A673 (cell line): ENCODE results near the gene SND1. TPM values are rescaled to one million over a fixed set of nuclear protein-coding genes. Genes with fewer than 3 reads are reported as not detected.

Source experiments
- BruUV-seq: library from RNA; stranded (reverse); fragments of 400-500 nt; replicated peaks from 2 replicates; lab custom pipeline; 2021; lab: Mats Ljungman, UMichigan
- CTCF ChIA-PET: fragments of 300-600 bp; sonication (Branson Sonifier 250); formaldehyde crosslinking; loops from one replicate; lab custom pipeline; 2022; ENCODE audit warnings: antibody characterized with exemption; lab: Charles Lee
- POLR2A ChIA-PET: fragments of 300-600 bp; sonication (Branson Sonifier 250); formaldehyde crosslinking; loops from one replicate; lab custom pipeline; 2022; ENCODE audit warnings: antibody characterized with exemption; ENCODE audit not compliant: low non-redundant PET; lab: Charles Lee
- DNase-seq: peaks from one replicate; pipeline ENCODE4 v3.0.0-alpha.2; 2015; ENCODE audit warnings: low spot score
- H3K27ac ChIP-seq: fragments of 200-600 bp; sonication (generic); 2 replicates; pipeline ENCODE4 v1.5.1; 2016; ENCODE audit warnings: mixed run types, low read depth, mild to moderate bottlenecking, mixed read lengths, antibody characterized with exemption, low read length; ENCODE audit not compliant: poor library complexity, severe bottlenecking
- H3K27me3 ChIP-seq: fragments of 200-600 bp; sonication (generic); replicated peaks from 2 replicates; pipeline ENCODE4 v1.6.1; 2017; ENCODE audit warnings: mixed run types, low read depth, mild to moderate bottlenecking, mixed read lengths, antibody characterized with exemption, low read length; ENCODE audit not compliant: insufficient read depth, poor library complexity
- H3K36me3 ChIP-seq: fragments of 200-600 bp; sonication (generic); 2 replicates; pipeline ENCODE4 v1.6.1; 2016; ENCODE audit warnings: mixed run types, mild to moderate bottlenecking, mixed read lengths, antibody characterized with exemption, low read length; ENCODE audit not compliant: insufficient read depth, poor library complexity, severe bottlenecking
- H3K4me1 ChIP-seq: fragments of 200-600 bp; sonication (generic); 2 replicates; pipeline ENCODE4 v1.6.1; 2017; ENCODE audit warnings: mixed run types, mild to moderate bottlenecking, mixed read lengths, antibody characterized with exemption, low read length; ENCODE audit not compliant: insufficient read depth, poor library complexity, severe bottlenecking
- H3K4me3 ChIP-seq: fragments of 200-600 bp; sonication (generic); 2 replicates; pipeline ENCODE4 v1.5.1; 2016; ENCODE audit warnings: low read depth, mixed run types, mild to moderate bottlenecking, mixed read lengths, low read length; ENCODE audit not compliant: poor library complexity, severe bottlenecking
- H3K9me3 ChIP-seq: fragments of 200-600 bp; sonication (generic); 2 replicates; pipeline ENCODE4 v1.6.1; 2016; ENCODE audit warnings: mixed run types, low read depth, mild to moderate bottlenecking, mixed read lengths, antibody characterized with exemption, low read length; ENCODE audit not compliant: poor library complexity, severe bottlenecking
- EZH2 ChIP-seq: fragments of 200-600 bp; sonication (generic); IDR thresholded peaks from 2 replicates; pipeline ENCODE4 v1.6.1; 2017; ENCODE audit warnings: borderline replicate concordance, low read depth, mild to moderate bottlenecking, mixed read lengths, antibody characterized with exemption, low read length; ENCODE audit not compliant: poor library complexity, severe bottlenecking
- intact Hi-C: fragments of 100-400 bp; cut with micrococcal nuclease; formaldehyde crosslinking; loops from one replicate; pipeline ENCODE4 v1.10.0; 2022; ENCODE audit not compliant: unreplicated experiment
- total RNA-seq: library from RNA; stranded (reverse); gene quantifications from 2 replicates; pipeline ENCODE4 v1.2.3, GENCODE V29; 2021
- TF ChIP-seq, protein P1 (sequence below): fragments of 300-800, 200-600 bp; sonication (generic); conservative IDR thresholded peaks from 2 replicates; pipeline ENCODE4 v1.5.1; 2017; ENCODE audit warnings: low read depth, mild to moderate bottlenecking, antibody characterized with exemption, low read length, moderate library complexity, mixed read lengths

SND1 gene
- total RNA-seq, 1 experiment from 2014 or later = 177 TPM

GRCh38 chr7:127895814-127896280, 243.9 kb downstream of the SND1 start:
- no TSS peak for BruUV-seq
- Histone ChIP-seq H3K4me3 (no peak overlapping the region), H3K36me3 (no peaks in the 10 kb centered on the region), H3K9me3 (no peaks in the 10 kb centered on the region), H3K27ac (no peak overlapping the region), H3K4me1 (peaks cover 36% of the 10 kb centered on the region), H3K27me3 (no peaks in the 10 kb centered on the region)
- no peak for TF ChIP-seq EZH2
- TF ChIP-seq, protein P1, sequence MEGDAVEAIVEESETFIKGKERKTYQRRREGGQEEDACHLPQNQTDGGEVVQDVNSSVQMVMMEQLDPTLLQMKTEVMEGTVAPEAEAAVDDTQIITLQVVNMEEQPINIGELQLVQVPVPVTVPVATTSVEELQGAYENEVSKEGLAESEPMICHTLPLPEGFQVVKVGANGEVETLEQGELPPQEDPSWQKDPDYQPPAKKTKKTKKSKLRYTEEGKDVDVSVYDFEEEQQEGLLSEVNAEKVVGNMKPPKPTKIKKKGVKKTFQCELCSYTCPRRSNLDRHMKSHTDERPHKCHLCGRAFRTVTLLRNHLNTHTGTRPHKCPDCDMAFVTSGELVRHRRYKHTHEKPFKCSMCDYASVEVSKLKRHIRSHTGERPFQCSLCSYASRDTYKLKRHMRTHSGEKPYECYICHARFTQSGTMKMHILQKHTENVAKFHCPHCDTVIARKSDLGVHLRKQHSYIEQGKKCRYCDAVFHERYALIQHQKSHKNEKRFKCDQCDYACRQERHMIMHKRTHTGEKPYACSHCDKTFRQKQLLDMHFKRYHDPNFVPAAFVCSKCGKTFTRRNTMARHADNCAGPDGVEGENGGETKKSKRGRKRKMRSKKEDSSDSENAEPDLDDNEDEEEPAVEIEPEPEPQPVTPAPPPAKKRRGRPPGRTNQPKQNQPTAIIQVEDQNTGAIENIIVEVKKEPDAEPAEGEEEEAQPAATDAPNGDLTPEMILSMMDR = no peak
- intact Hi-C loops = no loop called here
- POLR2A ChIA-PET = no interaction called here
- CTCF ChIA-PET = no interaction called here
- no peak for DNase-seq

DNA sequence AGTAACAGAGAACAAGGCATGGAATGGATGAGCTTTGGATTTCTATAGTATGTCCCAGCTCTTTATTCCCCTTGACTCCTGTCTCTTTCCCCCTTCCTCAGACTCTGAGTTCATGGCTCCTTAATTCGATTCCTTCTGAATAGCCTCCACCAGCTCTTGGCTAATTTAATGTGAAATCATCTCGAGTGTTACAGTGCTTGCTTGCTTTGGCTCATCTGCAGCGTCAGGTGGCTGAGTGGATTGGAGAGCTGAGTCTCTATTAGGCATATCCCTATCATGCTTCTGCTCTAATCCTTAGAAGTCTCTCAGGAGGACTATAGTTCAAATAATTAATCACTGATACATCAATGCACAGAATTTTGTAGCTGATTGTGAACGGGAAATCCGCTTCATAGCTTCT, 244.7 kb downstream of the SND1 start:
- H3K4me1 ChIP-seq = peaks cover 37% of the 10 kb centered on the region
- intact Hi-C loops = no loop called here
- TF ChIP-seq, protein P1 = no peak
- TF ChIP-seq EZH2 = no peak
- ChIA-PET POLR2A (no interaction called here), CTCF (no interaction called here)
- DNase-seq = no peak
- H3K27ac ChIP-seq = no peak overlapping the region
- H3K9me3 ChIP-seq = no peaks in the 10 kb centered on the region
- BruUV-seq = no TSS peak
- H3K4me3 ChIP-seq = no peak overlapping the region
- H3K27me3 ChIP-seq = no peaks in the 10 kb centered on the region
- H3K36me3 ChIP-seq = no peaks in the 10 kb centered on the region

GRCh38 chr7:127897704-127898454, 245.9 kb downstream of the SND1 start:
- intact Hi-C loops = no loop called here
- no peak overlapping the region for H3K27ac ChIP-seq
- H3K9me3 ChIP-seq = no peaks in the 10 kb centered on the region
- peaks cover 37% of the 10 kb centered on the region for H3K4me1 ChIP-seq
- ChIA-PET CTCF (no interaction called here), POLR2A (no interaction called here)
- H3K27me3 ChIP-seq = no peaks in the 10 kb centered on the region
- TF ChIP-seq, protein P1 = no peak
- TF ChIP-seq EZH2 = no peak
- H3K4me3 ChIP-seq = no peak overlapping the region
- BruUV-seq = no TSS peak
- DNase-seq = peak; percentile 34
- no peaks in the 10 kb centered on the region for H3K36me3 ChIP-seq
